Stimulated activated naive CD8-positive, alpha-beta T cell treated with anti-CD3 and anti-CD28 coated beads, Interleukin-15, Interleukin-2, amounts not matched to agents 100 ng/mL and 50 ng/mL, for 24 hours (primary cell): ENCODE measurements around the gene LGI4.
"Not testable (repeated sequence)": the region's sequence is repeated elsewhere in the genome, so short reads cannot be mapped to it uniquely, and the experiment has no call there.

Experiments
- H3K27ac Mint-ChIP-seq: one replicate; pipeline ENCODE4 v1.8.0; 2021; ENCODE audit warnings: mild to moderate bottlenecking, mixed read lengths
- H3K27me3 Mint-ChIP-seq: one replicate; pipeline ENCODE4 v1.8.0; 2021; ENCODE audit warnings: mixed read lengths
- H3K36me3 Mint-ChIP-seq: one replicate; pipeline ENCODE4 v1.8.0; 2021; ENCODE audit warnings: low read depth, mixed read lengths
- H3K4me1 Mint-ChIP-seq: one replicate; pipeline ENCODE4 v1.8.0; 2021; ENCODE audit warnings: low read depth, mixed read lengths
- H3K4me3 Mint-ChIP-seq: one replicate; pipeline ENCODE4 v1.8.0; 2021; ENCODE audit warnings: mild to moderate bottlenecking, mixed read lengths
- H3K9me3 Mint-ChIP-seq: one replicate; pipeline ENCODE4 v1.8.0; 2021; ENCODE audit warnings: mixed read lengths

The LGI4 gene

DNA sequence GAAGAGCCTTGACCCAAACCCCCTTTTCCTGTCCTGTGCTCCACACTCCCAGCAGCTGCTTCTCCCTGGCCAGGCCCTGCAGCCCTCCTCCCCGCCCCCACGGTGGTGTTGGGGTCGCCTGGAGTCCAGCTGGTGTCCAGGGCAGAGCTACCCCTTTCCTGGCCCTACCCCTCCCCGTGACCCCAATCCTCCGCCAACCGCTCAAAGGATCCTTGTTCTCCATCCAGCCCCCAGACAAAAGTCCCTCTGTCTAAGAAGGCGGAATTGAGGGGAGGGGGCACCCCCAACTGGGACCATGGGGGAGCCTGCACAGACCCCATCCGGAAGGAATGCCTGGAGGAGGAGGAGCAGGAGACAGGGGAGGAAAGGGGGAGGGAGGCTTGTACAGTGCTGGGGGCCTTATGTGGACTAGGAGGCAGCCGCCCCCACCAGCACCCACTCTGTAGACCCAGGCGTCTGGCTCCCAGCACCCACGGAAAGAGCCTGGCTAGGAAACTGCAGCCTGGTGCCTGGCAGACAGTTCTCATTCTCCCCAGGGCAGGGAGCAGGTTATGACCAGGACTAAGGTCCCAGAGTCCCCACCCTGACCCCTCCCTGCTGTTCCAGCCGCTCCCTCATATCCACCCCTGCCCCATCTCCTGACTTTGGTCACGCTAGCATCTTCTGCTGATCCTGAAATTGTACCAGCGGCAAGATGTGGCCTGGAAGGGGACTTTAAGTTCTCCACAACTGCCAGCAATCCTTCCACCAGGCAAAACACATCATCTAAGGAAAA, 19.5 kb downstream of the LGI4 start, which contains the start of gene FXYD3:
TSS of gene FXYD3 (plus strand) at position 647 of the 775 bp plus-strand sequence. CDS start 3,554 bp downstream, outside the sequence.
- Mint-ChIP-seq H3K4me3 (peak within 1 kb of the TSS; percentile 32), H3K36me3 (no peaks in the 10 kb centered on the region), H3K4me1 (peaks cover 6% of the 10 kb centered on the region), H3K27ac (no peak within 1 kb of the TSS), H3K27me3 (peaks cover 3% of the 10 kb centered on the region), H3K9me3 (no peaks in the 10 kb centered on the region)

GRCh38 chr19:35114353-35115176, 20.3 kb downstream of the LGI4 start:
- Mint-ChIP-seq H3K9me3 (no peaks in the 10 kb centered on the region), H3K36me3 (no peaks in the 10 kb centered on the region), H3K4me1 (peaks cover 6% of the 10 kb centered on the region), H3K27ac (no peak overlapping the region), H3K27me3 (peaks cover 3% of the 10 kb centered on the region), H3K4me3 (peak overlapping the region; percentile 32)

GRCh38 chr19:35112995-35113688, 21.7 kb downstream of the LGI4 start:
- no peak overlapping the region for H3K4me3 Mint-ChIP-seq
- no peak overlapping the region for H3K27ac Mint-ChIP-seq
- peaks cover 6% of the 10 kb centered on the region for H3K4me1 Mint-ChIP-seq
- no peaks in the 10 kb centered on the region for H3K36me3 Mint-ChIP-seq
- peaks cover 3% of the 10 kb centered on the region for H3K27me3 Mint-ChIP-seq
- no peaks in the 10 kb centered on the region for H3K9me3 Mint-ChIP-seq

DNA sequence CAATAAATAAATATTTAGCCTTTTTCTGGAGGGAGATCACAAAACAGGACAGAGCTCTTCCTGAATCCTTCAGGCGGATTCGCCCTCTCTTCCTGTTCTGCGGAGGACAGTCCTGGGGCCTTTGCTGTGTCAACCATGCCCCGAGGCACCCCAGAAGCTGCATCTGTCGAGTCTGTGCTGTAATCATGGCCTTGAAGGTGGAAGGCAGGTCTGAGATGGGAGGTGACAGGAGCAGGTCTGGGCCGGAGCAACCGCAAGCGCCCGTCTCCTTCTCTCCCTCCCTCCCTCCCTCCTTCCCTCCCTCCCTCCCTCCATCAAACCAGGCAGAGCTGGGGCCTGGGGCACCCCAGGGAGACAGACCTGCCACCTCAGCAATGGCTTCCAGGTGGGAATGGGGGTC, 23.9 kb downstream of the LGI4 start:
- Mint-ChIP-seq H3K4me1 (peaks cover 18% of the 10 kb centered on the region), H3K9me3 (no peaks in the 10 kb centered on the region), H3K4me3 (no peak overlapping the region), H3K27ac (no peak overlapping the region), H3K36me3 (no peaks in the 10 kb centered on the region), H3K27me3 (peaks cover 3% of the 10 kb centered on the region)

- peaks cover 14% of the 10 kb centered on the region for H3K4me1 Mint-ChIP-seq
- peaks cover 3% of the 10 kb centered on the region for H3K27me3 Mint-ChIP-seq
- no peak overlapping the region for H3K4me3 Mint-ChIP-seq
- H3K36me3 Mint-ChIP-seq, result no peaks in the 10 kb centered on the region
- H3K27ac Mint-ChIP-seq, result no peak overlapping the region
- no peaks in the 10 kb centered on the region for H3K9me3 Mint-ChIP-seq
These were observed 25.3 kb downstream of the LGI4 start for GRCh38 chr19:35109395-35110112.

DNA sequence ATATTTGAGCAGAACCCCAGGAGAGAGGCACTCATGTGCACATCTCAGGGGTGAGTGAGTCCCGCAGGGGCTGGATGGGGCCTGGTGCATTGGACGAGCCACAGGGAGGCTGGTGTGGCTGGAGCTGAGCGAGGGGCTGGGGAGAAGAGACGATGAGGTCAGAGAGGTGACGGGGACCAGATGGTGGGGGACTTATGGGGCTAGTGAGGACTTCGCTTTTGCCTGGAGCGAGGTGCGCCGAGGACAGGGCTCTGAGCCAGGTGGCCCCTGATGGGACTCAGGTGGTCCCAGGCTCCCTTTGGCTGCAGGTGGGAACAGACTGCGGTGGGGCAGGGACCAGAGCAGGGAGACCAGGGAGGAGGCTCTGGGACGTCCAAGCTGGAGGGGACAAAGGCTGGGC, 26.1 kb downstream of the LGI4 start:
- peaks cover 3% of the 10 kb centered on the region for H3K27me3 Mint-ChIP-seq

GRCh38 chr19:35107545-35107944, 27.3 kb downstream of the LGI4 start:
- H3K27me3 Mint-ChIP-seq, result peaks cover 3% of the 10 kb centered on the region
- H3K4me3 Mint-ChIP-seq, result no peak overlapping the region
- H3K9me3 Mint-ChIP-seq, result no peaks in the 10 kb centered on the region
- peaks cover 11% of the 10 kb centered on the region for H3K4me1 Mint-ChIP-seq
- H3K36me3 Mint-ChIP-seq, result no peaks in the 10 kb centered on the region
- H3K27ac Mint-ChIP-seq, result no peak overlapping the region

More for the DNA sequence above, 26.1 kb downstream of the LGI4 start:
- Mint-ChIP-seq H3K4me1 (peaks cover 11% of the 10 kb centered on the region), H3K9me3 (no peaks in the 10 kb centered on the region), H3K4me3 (no peak overlapping the region), H3K27ac (no peak overlapping the region), H3K36me3 (no peaks in the 10 kb centered on the region)

GRCh38 chr19:35106898-35107541, 27.8 kb downstream of the LGI4 start:
- Mint-ChIP-seq H3K9me3 (no peaks in the 10 kb centered on the region), H3K36me3 (no peaks in the 10 kb centered on the region), H3K27ac (no peak overlapping the region), H3K4me1 (peaks cover 11% of the 10 kb centered on the region), H3K4me3 (no peak overlapping the region), H3K27me3 (peaks cover 3% of the 10 kb centered on the region)

GRCh38 chr19:35106291-35106583, 28.6 kb downstream of the LGI4 start:
- Mint-ChIP-seq H3K36me3 (no peaks in the 10 kb centered on the region), H3K27me3 (peaks cover 3% of the 10 kb centered on the region), H3K4me1 (peaks cover 11% of the 10 kb centered on the region), H3K9me3 (no peaks in the 10 kb centered on the region), H3K4me3 (no peak overlapping the region), H3K27ac (no peak overlapping the region)

DNA sequence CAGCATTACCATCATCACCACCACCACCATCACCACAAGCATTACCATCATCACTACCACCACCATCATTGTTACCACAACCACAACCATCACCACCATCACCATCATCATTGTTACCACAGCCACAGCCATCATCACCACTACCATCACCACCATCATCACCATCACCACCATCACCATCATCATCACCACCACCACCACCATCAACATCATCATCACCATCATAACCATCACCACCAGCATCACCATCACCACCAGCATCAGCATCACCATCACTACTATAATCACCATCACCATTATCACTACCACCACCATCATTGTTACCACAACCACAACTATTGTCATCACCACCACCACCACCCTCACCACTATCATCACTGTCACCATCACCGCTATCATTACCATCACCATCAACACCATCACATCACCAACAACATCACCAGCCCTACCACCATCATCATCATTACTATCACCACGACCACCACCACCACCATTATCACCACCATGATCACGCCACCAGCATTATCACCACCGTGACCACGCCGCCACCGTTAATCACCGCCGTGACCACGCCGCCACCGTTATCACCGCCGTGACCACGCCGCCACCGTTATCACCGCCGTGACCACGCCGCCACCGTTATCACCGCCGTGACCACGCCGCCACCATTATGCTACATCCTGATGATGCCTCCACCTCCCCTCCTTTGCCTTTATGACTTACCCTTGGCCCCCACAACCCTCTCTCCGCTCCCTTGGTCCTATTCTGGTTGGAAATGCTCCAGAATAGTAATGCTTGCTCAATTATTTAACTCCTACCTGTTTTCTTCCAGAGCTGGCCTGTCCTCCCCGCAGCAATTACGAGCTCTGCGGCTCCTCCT, 29.2 kb downstream of the LGI4 start:
- H3K36me3 Mint-ChIP-seq, result no peaks in the 10 kb centered on the region
- peaks cover 11% of the 10 kb centered on the region for H3K4me1 Mint-ChIP-seq
- H3K27me3 Mint-ChIP-seq, result peaks cover under 1% of the 10 kb centered on the region
- H3K4me3 Mint-ChIP-seq, result no peak overlapping the region
- no peaks in the 10 kb centered on the region for H3K9me3 Mint-ChIP-seq
- no peak overlapping the region for H3K27ac Mint-ChIP-seq

- no peaks in the 10 kb centered on the region for H3K9me3 Mint-ChIP-seq
- no peaks in the 10 kb centered on the region for H3K27me3 Mint-ChIP-seq
- H3K27ac Mint-ChIP-seq, result no peak overlapping the region
- no peak overlapping the region for H3K4me3 Mint-ChIP-seq
- H3K4me1 Mint-ChIP-seq, result peaks cover 11% of the 10 kb centered on the region
- H3K36me3 Mint-ChIP-seq, result no peaks in the 10 kb centered on the region
These were observed 29.8 kb downstream of the LGI4 start for GRCh38 chr19:35105047-35105410.

DNA sequence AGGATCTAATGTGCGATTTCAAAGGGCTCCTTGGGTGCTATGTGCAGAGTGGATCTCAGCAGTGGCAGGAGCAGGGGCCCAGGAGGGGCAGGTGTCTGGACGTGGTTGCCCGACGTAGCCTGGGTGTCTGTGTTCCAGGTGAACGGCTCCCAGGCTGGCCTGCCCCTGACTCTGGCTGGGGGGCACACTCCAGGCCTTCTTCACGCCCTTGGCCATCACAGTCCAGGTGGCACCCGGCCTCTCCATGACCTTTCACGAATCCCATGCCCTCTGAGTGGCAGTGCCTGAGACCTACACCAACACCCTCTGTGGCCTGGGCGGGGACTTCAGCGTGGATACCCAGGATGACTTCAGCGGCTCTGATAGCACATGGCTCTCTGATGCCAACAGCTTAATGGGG, 30.5 kb downstream of the LGI4 start:
- H3K36me3 Mint-ChIP-seq, result no peaks in the 10 kb centered on the region
- no peaks in the 10 kb centered on the region for H3K9me3 Mint-ChIP-seq
- no peak overlapping the region for H3K27ac Mint-ChIP-seq
- no peak overlapping the region for H3K4me3 Mint-ChIP-seq
- H3K4me1 Mint-ChIP-seq, result peaks cover 11% of the 10 kb centered on the region
- no peaks in the 10 kb centered on the region for H3K27me3 Mint-ChIP-seq

- not testable (repeated sequence) for H3K4me3 Mint-ChIP-seq, H3K9me3 Mint-ChIP-seq, H3K27me3 Mint-ChIP-seq, H3K36me3 Mint-ChIP-seq
- H3K4me1 Mint-ChIP-seq, result peaks cover 11% of the 10 kb centered on the region
- peak overlapping the region; percentile 61 for H3K27ac Mint-ChIP-seq
These were observed 31.2 kb downstream of the LGI4 start for GRCh38 chr19:35103614-35104013.
